Limb (tissue), 2 donors: Measurements from ENCODE around the gene RABGAP1.
"Not testable (repeated sequence)": the region's sequence is repeated elsewhere in the genome, so short reads cannot be mapped to it uniquely, and the experiment has no call there.

Experiments used
- DNase-seq, 2 donors: peaks; one replicate each; pipeline ENCODE4 v3.0.0-alpha.2; 2016; ENCODE audit errors: extremely low spot score in 2 of 2

Gene RABGAP1

DNA sequence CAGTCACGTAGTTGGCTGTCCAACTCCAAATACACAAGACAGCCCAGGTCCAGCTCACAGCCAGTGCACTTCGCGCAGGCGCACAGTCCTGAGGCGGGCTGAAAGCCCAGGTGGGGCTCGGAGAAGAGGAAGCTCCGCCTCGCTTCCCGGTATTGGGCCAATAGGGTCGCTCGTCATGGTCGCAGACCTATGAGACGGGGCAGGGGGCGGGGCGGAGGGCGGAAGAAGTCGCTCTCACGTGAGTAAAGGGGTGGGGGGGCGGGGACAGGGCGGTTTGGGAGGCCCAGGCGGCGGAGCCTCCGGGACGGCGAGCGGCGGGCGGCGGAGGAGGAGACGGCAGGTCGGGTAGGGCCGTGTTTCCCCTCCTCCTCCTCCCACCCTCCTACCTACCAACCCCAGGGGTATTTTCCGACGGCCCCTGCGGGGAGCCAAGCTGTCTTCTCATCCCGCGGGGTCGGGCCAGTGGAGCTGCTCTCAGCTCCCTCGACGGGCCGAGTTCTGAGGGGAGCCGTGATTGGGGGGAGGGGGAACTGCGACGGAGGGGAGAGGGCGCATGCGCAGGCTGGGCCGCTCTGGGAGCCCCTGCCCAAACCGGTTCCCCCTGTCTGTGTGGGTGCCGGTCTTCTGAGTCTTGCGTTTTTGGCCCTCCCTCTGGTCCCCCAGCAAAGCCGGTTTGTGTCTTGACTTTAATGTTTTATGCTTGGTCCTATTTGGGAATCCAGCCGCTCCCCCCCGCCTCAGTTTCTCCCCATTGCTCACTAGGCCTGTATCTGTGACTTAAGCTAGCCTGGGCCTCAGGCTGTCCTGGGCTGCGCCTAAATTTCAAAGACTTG lies at the start of gene RABGAP1:
TSS of gene RABGAP1 (plus strand) at position 272 of the 833 bp plus-strand sequence. CDS start 16,040 bp downstream, outside the sequence.
- peak; percentile 98 to 99 for DNase-seq

DNA sequence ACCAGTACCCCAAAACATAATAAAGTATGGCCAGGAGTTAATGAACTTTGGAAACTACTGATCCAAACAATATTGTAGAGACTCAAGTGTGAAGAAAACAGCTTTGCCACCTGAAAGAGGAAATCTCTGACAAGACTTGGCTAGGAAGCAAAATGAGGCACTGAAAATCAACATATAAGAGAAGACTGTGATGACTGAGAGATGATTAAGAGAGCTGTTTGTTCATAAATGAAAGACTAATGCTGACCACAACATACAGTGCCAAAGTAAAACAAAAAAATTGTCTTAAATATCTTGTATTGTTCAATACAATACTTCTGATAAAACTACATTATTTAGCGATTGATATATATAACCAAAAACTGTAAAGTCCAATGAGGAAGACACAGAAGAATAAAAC lies 42.9 kb upstream of the RABGAP1 start:
- DNase-seq: no peak

- DNase-seq: no peak
Measured at GRCh38 chr9:122900791-122901190, 40.0 kb upstream of the RABGAP1 start.

GRCh38 chr9:122904466-122904822 lies 36.4 kb upstream of the RABGAP1 start:
- peak in 1 of 2 donors; percentile 5 for DNase-seq

GRCh38 chr9:122904823-122905710 lies 35.8 kb upstream of the RABGAP1 start, which contains the start of gene RC3H2:
TSS of gene RC3H2 (minus strand) at chr9:122905359. CDS start at chr9:122897509, 7,850 bp downstream.
- peak; percentile 99 for DNase-seq

DNA sequence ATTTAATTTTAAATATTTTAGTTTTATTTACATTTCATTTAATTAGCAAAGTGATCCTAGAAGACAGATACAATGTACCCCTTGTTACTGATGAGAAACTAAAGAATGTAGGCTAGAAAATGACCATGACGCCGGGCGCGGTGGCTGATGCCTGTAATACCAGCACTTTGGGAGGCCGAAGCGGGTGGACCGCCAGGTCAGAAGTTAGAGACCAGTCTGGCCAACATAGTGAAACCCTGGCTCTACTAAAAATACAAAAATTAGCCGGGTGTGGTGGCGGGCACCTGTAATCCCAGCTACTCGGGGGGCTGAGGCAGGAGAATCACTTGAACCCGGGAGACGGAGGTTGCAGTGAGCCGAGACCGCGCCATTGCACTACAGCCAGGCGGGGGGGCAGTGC lies 34.7 kb upstream of the RABGAP1 start:
- not testable (repeated sequence) for DNase-seq

DNA sequence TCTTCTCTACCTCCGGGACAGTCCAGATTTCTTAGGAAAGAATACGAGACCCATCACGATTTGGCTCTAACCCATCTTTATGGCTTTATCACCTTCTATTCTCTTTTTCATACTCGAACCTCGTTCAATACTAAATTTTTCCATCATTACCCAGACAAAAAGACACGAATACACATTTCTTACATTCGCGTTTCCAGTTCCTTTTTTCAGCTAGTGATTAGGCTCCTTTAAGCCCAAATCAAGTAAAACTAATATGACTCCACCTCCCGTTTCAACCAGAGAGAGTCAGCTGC lies 28.2 kb upstream of the RABGAP1 start:
- DNase-seq: no peak

GRCh38 chr9:122912964-122913673 lies 27.7 kb upstream of the RABGAP1 start, which contains the start of gene ZBTB6:
TSS of gene ZBTB6 (minus strand) at chr9:122913323. CDS start at chr9:122912072, 1,251 bp downstream.
- peak; percentile 81 to 91 for DNase-seq

- no peak for DNase-seq
Measured at GRCh38 chr9:122918310-122918709, 22.5 kb upstream of the RABGAP1 start.

- no peak for DNase-seq
Measured at GRCh38 chr9:122922713-122923112, 18.1 kb upstream of the RABGAP1 start.

GRCh38 chr9:122923947-122924346 lies 16.9 kb upstream of the RABGAP1 start:
- DNase-seq: no peak

- DNase-seq: no peak
Measured at GRCh38 chr9:122929796-122930354, 10.9 kb upstream of the RABGAP1 start.

GRCh38 chr9:122930541-122931225 lies 10.1 kb upstream of the RABGAP1 start:
- DNase-seq: no peak

GRCh38 chr9:122931226-122932121 lies 9.3 kb upstream of the RABGAP1 start, which contains the start of gene ZBTB26:
TSS of gene ZBTB26 (minus strand) at chr9:122931512. CDS start at chr9:122919934, 11,578 bp downstream.
- DNase-seq: peak; percentile 92 to 94

DNA sequence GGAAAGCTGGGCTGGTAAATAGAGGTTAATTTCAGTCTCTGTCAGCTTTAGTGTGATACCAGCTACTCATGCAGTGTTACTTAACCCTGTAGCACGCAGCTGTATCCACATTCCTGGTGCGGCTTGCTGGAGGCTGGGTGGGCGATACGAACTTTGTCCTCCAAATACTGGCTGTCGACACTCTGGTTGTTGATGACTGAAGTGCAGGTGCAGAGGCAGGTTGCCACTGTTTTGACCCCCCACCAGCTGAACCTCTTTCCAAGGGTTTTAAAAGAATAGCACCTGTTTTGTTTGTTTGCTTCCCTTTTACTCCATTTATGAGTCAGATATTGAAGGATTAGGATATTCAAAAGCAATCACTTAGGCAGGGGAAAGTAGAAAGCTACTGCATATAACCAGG lies 4.4 kb upstream of the RABGAP1 start:
- DNase-seq: no peak

DNA sequence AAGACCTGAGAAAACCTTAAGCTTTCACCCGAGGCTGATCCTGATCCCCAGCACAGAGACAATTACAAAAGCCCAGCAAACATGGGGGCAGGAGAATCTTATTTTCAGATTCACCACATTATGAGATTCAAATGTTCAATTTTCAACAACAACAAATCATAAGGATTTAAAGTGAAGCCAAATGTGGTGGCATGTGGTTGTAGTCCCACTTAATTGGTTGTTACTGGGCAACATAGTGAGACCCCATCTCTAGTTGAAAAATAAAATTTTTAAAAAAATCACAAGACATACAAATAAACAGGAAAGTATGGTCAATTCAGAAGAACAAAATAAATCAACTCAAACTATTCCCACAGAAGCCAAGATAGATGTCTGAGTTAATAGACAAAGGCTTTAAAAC lies 3.9 kb upstream of the RABGAP1 start:
- DNase-seq: no peak

DNA sequence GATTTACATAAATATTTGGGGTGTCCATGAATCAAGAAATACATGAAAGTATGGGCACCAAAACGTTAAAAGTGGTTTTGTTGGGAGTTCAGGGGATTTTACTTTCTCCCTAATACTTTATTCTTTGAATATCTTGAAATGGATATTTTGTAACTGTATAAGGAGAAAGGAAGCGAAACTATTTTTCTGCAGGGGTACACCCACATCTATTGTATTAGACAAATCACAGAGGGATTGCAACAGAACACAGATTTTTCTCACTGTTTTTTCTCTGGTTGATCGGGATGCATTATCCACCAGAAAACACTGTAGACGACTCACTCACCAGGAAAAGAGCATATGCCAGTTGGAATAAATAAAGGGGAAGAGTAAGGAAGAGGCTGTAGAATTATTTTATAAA lies 1.2 kb upstream of the RABGAP1 start:
- no peak for DNase-seq

- DNase-seq: no peak
Measured at GRCh38 chr9:122940454-122940748, 419 bp upstream of the RABGAP1 start.

GRCh38 chr9:122941582-122942234 lies 888 bp downstream of the RABGAP1 start:
- DNase-seq: no peak
